Neural cell (in vitro differentiated cells): ENCODE data around the gene HHLA2.

ENCODE experiments used
- EP300 ChIP-seq: fragments of 450-650 bp; conservative IDR thresholded peaks from 2 replicates; pipeline ENCODE4 v1.6.1; 2014; ENCODE audit warnings: antibody characterized with exemption, mild to moderate bottlenecking, moderate library complexity; ENCODE audit not compliant: poor library complexity, severe bottlenecking
- EZH2 ChIP-seq: fragments of 200-600, 300-800 bp; shearing (Covaris generic), sonication (generic); IDR thresholded peaks from 2 replicates; pipeline ENCODE4 v1.6.1; 2014; ENCODE audit warnings: antibody characterized with exemption, low read length, borderline replicate concordance, mild to moderate bottlenecking; ENCODE audit not compliant: insufficient read depth, poor library complexity, severe bottlenecking
- RAD21 ChIP-seq: fragments of 450-650 bp; conservative IDR thresholded peaks from 2 replicates; pipeline ENCODE4 v1.6.1; 2014; ENCODE audit warnings: antibody characterized with exemption, mild to moderate bottlenecking, moderate library complexity
- SMC3 ChIP-seq: fragments of 450-650 bp; conservative IDR thresholded peaks from 2 replicates; pipeline ENCODE4 v1.6.1; 2014; ENCODE audit warnings: antibody characterized with exemption, mild to moderate bottlenecking, moderate library complexity; ENCODE audit not compliant: poor library complexity
- TF ChIP-seq, protein P1 (sequence below): fragments of 450-650 bp; IDR thresholded peaks from 2 replicates; pipeline ENCODE4 v1.5.1; 2014; ENCODE audit warnings: antibody characterized with exemption, mild to moderate bottlenecking, moderate library complexity; ENCODE audit not compliant: poor library complexity, severe bottlenecking
- TF ChIP-seq, protein P2 (sequence below): IDR thresholded peaks from 2 replicates; pipeline ENCODE4 v1.6.1; 2012; ENCODE audit warnings: borderline replicate concordance

DNA sequence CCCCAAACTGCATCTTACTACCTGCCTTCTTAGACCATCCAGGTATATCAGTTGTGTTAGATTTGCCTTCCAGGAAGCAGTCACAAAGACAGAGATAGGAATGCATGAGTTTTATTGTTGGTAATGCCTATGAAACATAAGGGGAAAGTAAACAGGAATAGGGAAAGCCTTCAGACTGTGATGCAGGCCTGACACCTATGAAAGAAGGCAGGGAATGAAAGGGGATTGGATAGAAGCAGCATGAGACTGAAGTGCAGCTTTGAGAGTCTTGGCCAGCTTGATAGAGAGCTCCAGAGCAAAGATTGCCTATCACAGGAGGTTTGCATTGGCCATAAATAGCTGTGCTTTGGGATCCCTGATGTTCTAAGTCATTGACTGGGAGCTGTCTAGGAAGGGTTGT, 15.9 kb upstream of the HHLA2 start:
- TF ChIP-seq, protein P1, sequence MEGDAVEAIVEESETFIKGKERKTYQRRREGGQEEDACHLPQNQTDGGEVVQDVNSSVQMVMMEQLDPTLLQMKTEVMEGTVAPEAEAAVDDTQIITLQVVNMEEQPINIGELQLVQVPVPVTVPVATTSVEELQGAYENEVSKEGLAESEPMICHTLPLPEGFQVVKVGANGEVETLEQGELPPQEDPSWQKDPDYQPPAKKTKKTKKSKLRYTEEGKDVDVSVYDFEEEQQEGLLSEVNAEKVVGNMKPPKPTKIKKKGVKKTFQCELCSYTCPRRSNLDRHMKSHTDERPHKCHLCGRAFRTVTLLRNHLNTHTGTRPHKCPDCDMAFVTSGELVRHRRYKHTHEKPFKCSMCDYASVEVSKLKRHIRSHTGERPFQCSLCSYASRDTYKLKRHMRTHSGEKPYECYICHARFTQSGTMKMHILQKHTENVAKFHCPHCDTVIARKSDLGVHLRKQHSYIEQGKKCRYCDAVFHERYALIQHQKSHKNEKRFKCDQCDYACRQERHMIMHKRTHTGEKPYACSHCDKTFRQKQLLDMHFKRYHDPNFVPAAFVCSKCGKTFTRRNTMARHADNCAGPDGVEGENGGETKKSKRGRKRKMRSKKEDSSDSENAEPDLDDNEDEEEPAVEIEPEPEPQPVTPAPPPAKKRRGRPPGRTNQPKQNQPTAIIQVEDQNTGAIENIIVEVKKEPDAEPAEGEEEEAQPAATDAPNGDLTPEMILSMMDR, result no peak
- TF ChIP-seq EZH2, result no peak
- TF ChIP-seq SMC3, result no peak
- no peak for TF ChIP-seq RAD21
- no peak for TF ChIP-seq EP300
- TF ChIP-seq, protein P2, sequence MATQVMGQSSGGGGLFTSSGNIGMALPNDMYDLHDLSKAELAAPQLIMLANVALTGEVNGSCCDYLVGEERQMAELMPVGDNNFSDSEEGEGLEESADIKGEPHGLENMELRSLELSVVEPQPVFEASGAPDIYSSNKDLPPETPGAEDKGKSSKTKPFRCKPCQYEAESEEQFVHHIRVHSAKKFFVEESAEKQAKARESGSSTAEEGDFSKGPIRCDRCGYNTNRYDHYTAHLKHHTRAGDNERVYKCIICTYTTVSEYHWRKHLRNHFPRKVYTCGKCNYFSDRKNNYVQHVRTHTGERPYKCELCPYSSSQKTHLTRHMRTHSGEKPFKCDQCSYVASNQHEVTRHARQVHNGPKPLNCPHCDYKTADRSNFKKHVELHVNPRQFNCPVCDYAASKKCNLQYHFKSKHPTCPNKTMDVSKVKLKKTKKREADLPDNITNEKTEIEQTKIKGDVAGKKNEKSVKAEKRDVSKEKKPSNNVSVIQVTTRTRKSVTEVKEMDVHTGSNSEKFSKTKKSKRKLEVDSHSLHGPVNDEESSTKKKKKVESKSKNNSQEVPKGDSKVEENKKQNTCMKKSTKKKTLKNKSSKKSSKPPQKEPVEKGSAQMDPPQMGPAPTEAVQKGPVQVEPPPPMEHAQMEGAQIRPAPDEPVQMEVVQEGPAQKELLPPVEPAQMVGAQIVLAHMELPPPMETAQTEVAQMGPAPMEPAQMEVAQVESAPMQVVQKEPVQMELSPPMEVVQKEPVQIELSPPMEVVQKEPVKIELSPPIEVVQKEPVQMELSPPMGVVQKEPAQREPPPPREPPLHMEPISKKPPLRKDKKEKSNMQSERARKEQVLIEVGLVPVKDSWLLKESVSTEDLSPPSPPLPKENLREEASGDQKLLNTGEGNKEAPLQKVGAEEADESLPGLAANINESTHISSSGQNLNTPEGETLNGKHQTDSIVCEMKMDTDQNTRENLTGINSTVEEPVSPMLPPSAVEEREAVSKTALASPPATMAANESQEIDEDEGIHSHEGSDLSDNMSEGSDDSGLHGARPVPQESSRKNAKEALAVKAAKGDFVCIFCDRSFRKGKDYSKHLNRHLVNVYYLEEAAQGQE, result no peak
